Suprapubic skin (tissue), 3 donors: ENCODE data around the gene ADAMTS2.

Experiments used
- CTCF ChIP-seq, 2 donors: fragments of 200-600 bp in 1 of 2; fragments of 450-650 bp in 1 of 2; sonication (generic) in 1 of 2; IDR thresholded peaks; one replicate each; pipeline ENCODE4 v1.5.1; 2016 to 2019; ENCODE audit warnings: antibody characterized with exemption in 2 of 2, mild to moderate bottlenecking in 1 of 2, moderate library complexity in 1 of 2
- EP300 ChIP-seq: sonication (generic); formaldehyde crosslinking; IDR thresholded peaks from one replicate; pipeline ENCODE4 v1.6.1; 2017; ENCODE audit warnings: antibody characterized with exemption
- POLR2A ChIP-seq, 2 donors: fragments of 450-650 bp; IDR thresholded peaks; one replicate each; pipeline ENCODE4 v1.6.1; 2017; ENCODE audit warnings: antibody characterized with exemption in 2 of 2, mild to moderate bottlenecking in 2 of 2, moderate library complexity in 2 of 2

DNA sequence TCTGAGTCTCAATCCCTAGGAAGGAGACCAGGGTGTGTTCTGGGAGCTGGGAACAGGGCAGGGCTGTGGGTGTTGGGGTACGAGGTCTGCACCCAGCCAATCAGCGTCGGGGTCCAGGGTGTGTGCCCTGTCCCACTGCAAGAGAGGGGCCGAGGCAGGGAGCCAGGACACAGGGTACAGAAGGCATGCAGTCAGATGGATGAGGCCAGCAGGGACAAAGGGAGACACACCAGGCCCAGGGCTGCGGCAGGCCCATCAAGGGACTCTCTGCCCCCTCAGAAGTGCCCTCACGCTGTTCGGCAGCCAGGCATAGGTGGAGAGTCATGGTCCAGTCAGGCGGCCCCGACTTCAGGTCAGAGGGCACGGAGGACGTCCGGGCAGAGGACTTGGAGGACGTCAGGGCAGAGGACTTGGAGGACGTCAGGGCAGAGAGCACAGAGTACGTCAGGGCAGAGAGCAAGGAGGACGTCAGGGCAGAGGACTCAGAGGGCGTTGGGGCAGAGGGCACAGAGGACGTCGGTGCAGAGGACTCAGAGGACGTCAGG, 28.8 kb upstream of the ADAMTS2 start:
- TF ChIP-seq CTCF (IDR thresholded peaks at IDR 0.05): no peak
- no peak for TF ChIP-seq POLR2A (IDR thresholded peaks at IDR 0.05)
- TF ChIP-seq EP300: no peak
